IPS DF 6.9 (cell line): Measurements from ENCODE around the gene POC1B.

Experiments used
- DNase-seq: peaks from one replicate; pipeline ENCODE4 v3.0.0-alpha.2; 2013; ENCODE audit warnings: low read depth, low spot score
- H3K27ac ChIP-seq: one replicate; pipeline ENCODE4 v1.5.1; 2013; ENCODE audit warnings: low read length, control low read depth
- H3K27me3 ChIP-seq: 2 replicates; pipeline ENCODE4 v1.6.1; 2013; ENCODE audit warnings: mild to moderate bottlenecking, low read length; ENCODE audit not compliant: control insufficient read depth, insufficient read depth
- H3K36me3 ChIP-seq: 2 replicates; pipeline ENCODE4 v1.6.1; 2013; ENCODE audit warnings: low read length; ENCODE audit not compliant: control insufficient read depth, insufficient read depth
- H3K4me1 ChIP-seq: 2 replicates; pipeline ENCODE4 v1.6.1; 2013; ENCODE audit warnings: low read length; ENCODE audit not compliant: control insufficient read depth, insufficient read depth
- H3K4me3 ChIP-seq: 2 replicates; pipeline ENCODE4 v1.5.1; 2013; ENCODE audit warnings: mild to moderate bottlenecking, low read length
- H3K9me3 ChIP-seq: 2 replicates; pipeline ENCODE4 v1.6.1; 2013; ENCODE audit warnings: low read length, inconsistent platforms; ENCODE audit not compliant: control insufficient read depth, insufficient read depth
- WGBS: extraction: QIAGEN DNeasy Blood & Tissue Kit; methylation state at CpG from one replicate; pipeline ENCODE4 v1.1.7; 2013; ENCODE audit warnings: mixed read lengths, missing lambda C conversion rate; ENCODE audit not compliant: insufficient read length, insufficient coverage; 5-methylcytosine and 5-hydroxymethylcytosine counted together

The POC1B gene

GRCh38 chr12:89525824-89526770 is at the start of gene POC1B:
Gene POC1B, minus strand, starts transcription at chr12:89526047. Its CDS starts 152 bp downstream, at chr12:89525895.
- Histone ChIP-seq H3K27me3 (no peaks in the 10 kb centered on the region), H3K4me1 (no peaks in the 10 kb centered on the region; the same call in 1 of the 2 replicates), H3K9me3 (no peaks in the 10 kb centered on the region), H3K4me3 (peak within 1 kb of the TSS; percentile 99), H3K36me3 (peaks cover 2% of the 10 kb centered on the region; the same call in 1 of the 2 replicates), H3K27ac (no peak within 1 kb of the TSS)
- no CpG with 5 or more reads among the region's 39 CpGs for WGBS
- DNase-seq = no peak

DNA sequence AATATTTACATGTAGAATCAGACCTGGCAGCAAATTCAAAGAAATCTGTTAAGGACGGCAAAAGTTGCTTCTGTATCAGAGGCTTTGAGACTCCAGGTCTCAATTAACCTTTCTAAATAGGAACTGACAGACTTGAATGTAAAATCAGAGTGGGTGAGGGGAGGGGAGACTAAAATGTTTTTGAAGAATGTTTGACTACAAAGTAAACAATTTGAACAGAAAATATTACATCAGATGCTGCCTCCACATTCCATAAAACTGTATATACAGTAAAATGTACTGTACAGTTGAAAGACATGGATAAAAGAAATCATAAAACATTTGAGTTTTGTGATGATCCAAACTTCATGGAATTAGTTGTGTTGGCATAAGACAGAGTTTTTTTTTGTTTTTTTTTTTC is 49.5 kb upstream of the POC1B start:
- no CpG with 5 or more reads among the region's 1 CpG for WGBS
- Histone ChIP-seq H3K9me3 (no peaks in the 10 kb centered on the region), H3K4me1 (peaks cover 2% of the 10 kb centered on the region), H3K27me3 (no peaks in the 10 kb centered on the region), H3K27ac (no peak overlapping the region), H3K36me3 (no peaks in the 10 kb centered on the region), H3K4me3 (no peak overlapping the region)
- no peak for DNase-seq

GRCh38 chr12:89574736-89575208 is 48.9 kb upstream of the POC1B start:
- no peaks in the 10 kb centered on the region for H3K9me3 ChIP-seq
- H3K4me1 ChIP-seq = peaks cover 2% of the 10 kb centered on the region
- no CpG with 5 or more reads among the region's 2 CpGs for WGBS
- no peak overlapping the region for H3K27ac ChIP-seq
- no peaks in the 10 kb centered on the region for H3K36me3 ChIP-seq
- H3K4me3 ChIP-seq = no peak overlapping the region
- no peak for DNase-seq
- H3K27me3 ChIP-seq = no peaks in the 10 kb centered on the region

DNA sequence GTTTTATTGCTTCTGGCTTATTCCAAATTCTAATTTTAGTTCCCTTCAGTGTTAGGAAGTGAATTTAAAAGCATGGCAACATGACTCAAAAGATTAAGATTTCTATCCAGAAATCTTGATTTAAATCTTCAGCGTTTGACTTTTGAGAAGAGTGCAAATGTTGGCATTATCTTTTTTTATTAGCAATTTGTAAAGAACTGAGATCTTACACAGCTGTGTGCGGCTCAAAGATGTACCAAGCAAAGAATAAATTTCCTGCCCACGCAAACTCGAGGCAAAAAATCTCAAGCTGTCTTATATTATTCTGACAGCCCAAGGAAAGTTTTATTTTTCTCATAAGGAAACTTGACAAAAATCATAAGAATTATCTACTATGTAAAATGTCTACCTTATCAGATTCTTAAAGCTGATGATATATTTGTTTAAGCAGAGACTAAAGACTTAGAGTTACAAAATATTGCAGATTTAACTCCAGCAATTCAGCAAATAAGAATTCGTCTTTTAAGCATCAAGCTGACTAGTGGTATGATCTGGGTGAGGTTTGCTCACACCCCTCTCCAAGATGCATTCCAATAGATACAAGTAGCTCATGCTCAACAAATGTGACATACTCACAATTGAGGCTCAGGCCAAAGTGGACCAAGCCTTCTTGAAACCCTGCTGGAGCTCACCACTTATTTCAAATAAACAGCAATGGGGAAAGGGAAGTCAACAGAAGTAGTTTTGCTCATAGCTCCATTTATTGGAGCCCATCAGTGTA is 47.4 kb upstream of the POC1B start:
- DNase-seq = no peak
- Histone ChIP-seq H3K36me3 (no peaks in the 10 kb centered on the region), H3K27me3 (no peaks in the 10 kb centered on the region), H3K9me3 (no peaks in the 10 kb centered on the region), H3K4me1 (peaks cover 2% of the 10 kb centered on the region), H3K4me3 (no peak overlapping the region), H3K27ac (no peak overlapping the region)
- no CpG with 5 or more reads among the region's 5 CpGs for WGBS

DNA sequence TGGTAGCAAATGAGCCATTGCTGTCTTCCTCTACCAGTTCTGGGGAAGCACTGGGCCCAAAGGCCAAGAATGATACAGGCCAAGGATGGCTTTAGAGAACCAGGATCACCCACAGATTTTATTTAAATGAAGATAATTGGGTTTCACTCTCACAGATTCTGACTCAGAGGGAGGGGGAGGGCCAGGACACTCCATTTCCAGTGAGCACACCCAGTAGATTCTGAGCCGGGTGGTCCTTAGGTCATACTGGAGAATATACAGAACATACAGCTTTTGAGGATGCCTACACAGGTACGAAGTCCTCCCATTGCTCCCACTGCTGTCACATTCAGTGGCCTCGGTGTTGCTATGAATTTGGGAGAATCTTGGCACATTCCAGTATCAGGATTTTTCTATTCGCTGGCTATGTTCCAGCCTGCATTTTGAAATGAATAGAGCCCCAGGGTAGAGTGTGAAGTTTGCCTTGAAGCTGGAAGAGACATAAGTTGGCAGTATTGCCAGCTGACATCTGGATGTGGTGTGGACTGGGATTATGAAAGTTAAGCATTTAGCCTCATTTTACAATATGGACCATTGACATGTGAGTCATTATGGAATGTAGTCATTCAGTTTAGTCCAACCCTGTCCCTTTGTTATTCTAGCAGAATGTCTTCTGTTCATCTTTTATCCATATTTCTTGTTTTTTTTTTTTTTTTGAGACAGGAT is 45.8 kb upstream of the POC1B start:
- no peak overlapping the region for H3K4me3 ChIP-seq
- DNase-seq = no peak
- no CpG with 5 or more reads among the region's 4 CpGs for WGBS
- peaks cover 2% of the 10 kb centered on the region for H3K4me1 ChIP-seq
- H3K27me3 ChIP-seq = no peaks in the 10 kb centered on the region
- H3K27ac ChIP-seq = no peak overlapping the region
- H3K36me3 ChIP-seq = no peaks in the 10 kb centered on the region
- H3K9me3 ChIP-seq = no peaks in the 10 kb centered on the region

DNA sequence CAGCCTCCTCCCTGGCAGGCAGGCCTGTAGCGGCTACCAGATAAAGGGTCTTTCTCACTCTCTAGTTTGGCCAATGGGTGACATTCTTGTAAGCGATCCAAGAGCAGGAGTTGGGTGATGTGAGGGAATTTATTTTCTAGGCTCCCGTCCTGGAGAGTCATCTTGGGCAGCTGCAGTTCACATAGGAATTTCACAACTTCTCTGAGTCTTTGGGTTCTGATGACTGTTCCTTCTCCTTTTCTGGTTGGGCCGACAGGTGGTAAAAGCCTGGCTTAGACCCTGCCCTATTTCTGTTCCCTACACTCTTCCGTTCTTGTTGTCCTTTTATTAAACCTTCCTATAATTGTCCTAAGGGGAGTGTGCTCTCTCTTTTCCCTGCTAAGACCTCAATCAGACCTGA is 42.6 kb upstream of the POC1B start:
- H3K9me3 ChIP-seq = no peaks in the 10 kb centered on the region
- no peak overlapping the region for H3K27ac ChIP-seq
- H3K4me3 ChIP-seq = no peak overlapping the region
- no peaks in the 10 kb centered on the region for H3K36me3 ChIP-seq
- no peaks in the 10 kb centered on the region for H3K27me3 ChIP-seq
- no CpG with 5 or more reads among the region's 5 CpGs for WGBS
- H3K4me1 ChIP-seq = no peaks in the 10 kb centered on the region
- DNase-seq = no peak

GRCh38 chr12:89567691-89568239 is 41.9 kb upstream of the POC1B start:
- Histone ChIP-seq H3K9me3 (no peaks in the 10 kb centered on the region), H3K27me3 (no peaks in the 10 kb centered on the region), H3K4me3 (no peak overlapping the region), H3K4me1 (no peaks in the 10 kb centered on the region), H3K36me3 (no peaks in the 10 kb centered on the region), H3K27ac (no peak overlapping the region)
- DNase-seq = no peak
- WGBS = 100% methylated on average over 1 of the region's 3 CpGs

DNA sequence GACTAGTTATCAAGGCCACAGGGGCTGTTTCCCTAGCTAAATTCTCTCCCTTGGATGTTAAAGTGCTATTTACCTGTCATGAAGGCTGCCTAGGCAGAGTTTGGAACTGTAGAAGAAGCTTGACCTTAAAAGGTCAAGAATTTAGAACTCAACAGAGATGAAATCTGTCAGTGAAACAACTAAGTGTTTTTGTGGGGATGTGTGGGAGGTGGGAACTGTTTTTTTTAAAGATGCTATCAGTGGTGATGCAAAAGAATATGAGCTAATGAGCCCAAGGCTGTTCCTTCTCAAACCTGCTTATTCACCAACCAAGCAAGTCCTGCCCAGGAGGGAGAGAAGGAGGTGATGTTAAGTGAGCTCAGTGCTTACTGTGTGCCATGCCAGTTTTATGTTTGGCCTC is 40.8 kb upstream of the POC1B start:
- H3K27ac ChIP-seq = no peak overlapping the region
- H3K4me1 ChIP-seq = no peaks in the 10 kb centered on the region
- no peaks in the 10 kb centered on the region for H3K9me3 ChIP-seq

GRCh38 chr12:89565002-89565401 is 39.2 kb upstream of the POC1B start:
- Histone ChIP-seq H3K4me1 (no peaks in the 10 kb centered on the region), H3K4me3 (no peak overlapping the region), H3K9me3 (no peaks in the 10 kb centered on the region), H3K27me3 (no peaks in the 10 kb centered on the region), H3K36me3 (no peaks in the 10 kb centered on the region), H3K27ac (no peak overlapping the region)
- DNase-seq = no peak

More for the DNA sequence above, 40.8 kb upstream of the POC1B start:
- Histone ChIP-seq H3K27me3 (no peaks in the 10 kb centered on the region), H3K4me3 (no peak overlapping the region), H3K36me3 (no peaks in the 10 kb centered on the region)
- DNase-seq = no peak

- Histone ChIP-seq H3K27me3 (no peaks in the 10 kb centered on the region), H3K9me3 (no peaks in the 10 kb centered on the region), H3K36me3 (no peaks in the 10 kb centered on the region), H3K4me1 (no peaks in the 10 kb centered on the region), H3K4me3 (no peak overlapping the region), H3K27ac (no peak overlapping the region)
- WGBS = no CpG with 5 or more reads among the region's 10 CpGs
- DNase-seq = no peak
Measured at GRCh38 chr12:89559753-89560152, 33.9 kb upstream of the POC1B start.
